Measurements from ENCODE around the gene ZBTB7C. TPM values are rescaled to one million over a fixed set of nuclear protein-coding genes. Genes with fewer than 3 reads are reported as not detected.

Gene ZBTB7C
- total and polyA plus RNA-seq, 2 of the 4 experiments (the other 2 are of a cell fraction): not detected

DNA sequence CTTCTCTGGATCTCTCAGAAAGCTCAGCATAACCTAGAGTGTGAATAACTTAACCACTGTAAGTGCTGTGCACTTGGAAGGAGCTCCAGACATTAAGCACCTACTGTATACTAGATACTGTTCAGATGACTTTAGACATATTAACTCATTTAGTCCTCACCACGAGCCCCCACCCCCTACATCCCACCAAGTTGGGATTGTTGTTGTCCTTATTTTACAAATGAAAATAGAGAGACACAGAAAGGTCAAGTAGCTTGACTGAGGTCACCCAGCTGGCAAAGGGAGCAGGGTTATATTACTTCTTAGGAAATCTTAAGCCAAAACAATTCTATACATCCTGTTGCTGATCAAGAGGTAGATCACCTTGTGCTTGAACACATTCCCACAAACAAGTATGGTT, 244.5 kb downstream of the ZBTB7C start:
- Histone ChIP-seq H3K9me3 (ENCODE audit: control insufficient read depth, insufficient read depth, low read length) (no peaks in the 10 kb centered on the region), H3K9me1 (ENCODE audit: insufficient read depth, low read length) (no peaks in the 10 kb centered on the region), H2AK9ac (replicated peaks; ENCODE audit: low read depth, low read length, poor library complexity) (no peak overlapping the region), H4K8ac (ENCODE audit: low read depth in 2 of 2, low read length in 2 of 2) (no peak overlapping the region), H4K5ac (ENCODE audit: low read depth, low read length) (no peak overlapping the region), H3K4me3 (ENCODE audit: insufficient read depth, low read depth, low read length) (no peak overlapping the region), H4K20me1 (ENCODE audit: insufficient read depth, low read length) (no peaks in the 10 kb centered on the region), H2BK5ac (ENCODE audit: low read depth, low read length, poor library complexity, severe bottlenecking) (no peak overlapping the region), H2AFZ (replicated peaks; ENCODE audit: low read length, poor library complexity) (no peak overlapping the region), H3K18ac (ENCODE audit: low read depth, low read length) (no peak overlapping the region), H3K9ac (ENCODE audit: low read depth, low read length) (no peak overlapping the region), H4K91ac (ENCODE audit: insufficient read depth, low read depth, low read length) (no peak overlapping the region), H2AK5ac (ENCODE audit: low read depth, low read length) (no peak overlapping the region), H3K56ac (ENCODE audit: extremely low read depth, insufficient read depth, low read length) (no peak overlapping the region), H3K36me3 (ENCODE audit: control insufficient read depth, insufficient read depth, low read length) (no peaks in the 10 kb centered on the region), H3K4ac (ENCODE audit: low read depth, low read length) (no peak overlapping the region), H3K27me3 (ENCODE audit: control insufficient read depth, insufficient read depth, low read length) (peaks cover 26% of the 10 kb centered on the region), H3K23ac (ENCODE audit: low read depth, low read length) (no peak overlapping the region), H3K4me2 (ENCODE audit: low read depth, low read length) (no peak overlapping the region), H3K79me1 (ENCODE audit: low read depth in 1 of 2, low read length in 2 of 2) (no peaks in the 10 kb centered on the region), H2BK15ac (ENCODE audit: low read depth, low read length) (no peak overlapping the region), H3K14ac (replicated peaks; ENCODE audit: low read depth, low read length) (no peak overlapping the region), H3K4me1 (ENCODE audit: control insufficient read depth, insufficient read depth, low read length) (no peaks in the 10 kb centered on the region), H3K27ac (ENCODE audit: insufficient read depth, low read length) (no peak overlapping the region), H2BK120ac (ENCODE audit: low read depth, low read length) (no peak overlapping the region), H2BK20ac (ENCODE audit: low read depth, low read length) (no peak overlapping the region)
- in situ Hi-C loops (cut with MboI; ENCODE audit: low sequenced_read_pairs) (no loop called here), dilution Hi-C loops (cut with HindIII; ENCODE audit: low sequenced_read_pairs, unreplicated experiment) (no loop called here), intact Hi-C loops (cut with micrococcal nuclease) (no loop called here)
- ChIA-PET CTCF (no interaction called here), POLR2A (ENCODE audit: unreplicated experiment) (no interaction called here)
- DNase-seq (no peak), ATAC-seq (ENCODE audit: low read depth) (no peak)
- no peak for TF ChIP-seq POLR2A (IDR thresholded peaks at IDR 0.05; ENCODE audit: low read depth, low read length)
- TF ChIP-seq FOS (IDR thresholded peaks at IDR 0.05; ENCODE audit: low read depth, low read length): no peak
- no peak for TF ChIP-seq CEBPB (IDR thresholded peaks at IDR 0.05; ENCODE audit: low read depth, low read length)
- no peak for TF ChIP-seq BHLHE40 (IDR thresholded peaks at IDR 0.05; ENCODE audit: low read depth, low read length)
- TF ChIP-seq RAD21 (IDR thresholded peaks at IDR 0.05; ENCODE audit: low read length): no peak
- TF ChIP-seq, protein P1, sequence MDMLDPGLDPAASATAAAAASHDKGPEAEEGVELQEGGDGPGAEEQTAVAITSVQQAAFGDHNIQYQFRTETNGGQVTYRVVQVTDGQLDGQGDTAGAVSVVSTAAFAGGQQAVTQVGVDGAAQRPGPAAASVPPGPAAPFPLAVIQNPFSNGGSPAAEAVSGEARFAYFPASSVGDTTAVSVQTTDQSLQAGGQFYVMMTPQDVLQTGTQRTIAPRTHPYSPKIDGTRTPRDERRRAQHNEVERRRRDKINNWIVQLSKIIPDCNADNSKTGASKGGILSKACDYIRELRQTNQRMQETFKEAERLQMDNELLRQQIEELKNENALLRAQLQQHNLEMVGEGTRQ (IDR thresholded peaks at IDR 0.05; ENCODE audit: low read depth, low read length): no peak
- TF ChIP-seq RCOR1 (IDR thresholded peaks at IDR 0.05; ENCODE audit: insufficient replicate concordance, low read length): no peak
- no peak for TF ChIP-seq MAZ (IDR thresholded peaks at IDR 0.05; ENCODE audit: borderline replicate concordance, low read depth, low read length)
- no peak for TF ChIP-seq NFE2L2 (IDR thresholded peaks at IDR 0.05; ENCODE audit: low read depth, low read length)
- TF ChIP-seq CHD1 (IDR thresholded peaks at IDR 0.05; ENCODE audit: low read depth, low read length): no peak
- TF ChIP-seq MXI1 (IDR thresholded peaks at IDR 0.05; ENCODE audit: borderline replicate concordance, low read depth, low read length): no peak
- TF ChIP-seq MAFK (IDR thresholded peaks at IDR 0.05; ENCODE audit: low read depth, low read length): no peak
- no peak for TF ChIP-seq RFX5 (IDR thresholded peaks at IDR 0.05; ENCODE audit: low read depth, low read length)
- TF ChIP-seq, protein P2, sequence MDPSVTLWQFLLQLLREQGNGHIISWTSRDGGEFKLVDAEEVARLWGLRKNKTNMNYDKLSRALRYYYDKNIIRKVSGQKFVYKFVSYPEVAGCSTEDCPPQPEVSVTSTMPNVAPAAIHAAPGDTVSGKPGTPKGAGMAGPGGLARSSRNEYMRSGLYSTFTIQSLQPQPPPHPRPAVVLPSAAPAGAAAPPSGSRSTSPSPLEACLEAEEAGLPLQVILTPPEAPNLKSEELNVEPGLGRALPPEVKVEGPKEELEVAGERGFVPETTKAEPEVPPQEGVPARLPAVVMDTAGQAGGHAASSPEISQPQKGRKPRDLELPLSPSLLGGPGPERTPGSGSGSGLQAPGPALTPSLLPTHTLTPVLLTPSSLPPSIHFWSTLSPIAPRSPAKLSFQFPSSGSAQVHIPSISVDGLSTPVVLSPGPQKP (IDR thresholded peaks at IDR 0.05; ENCODE audit: borderline replicate concordance, low read depth, low read length): no peak
- BruUV-seq (replicated peaks): no TSS peak
- WGBS, 2 experiments (ENCODE audit: extremely low coverage in 2 of 2, insufficient read length in 1 of 2): no CpG with 5 or more reads among the region's 1 CpG
